Uterus (tissue), 2 donors: ENCODE results near the gene TROAP.

Source experiments
- CTCF ChIP-seq, 4 experiments: fragments of 200-600 bp in 2 of 4; fragments of 450-650 bp in 2 of 4; sonication (generic) in 2 of 4; IDR thresholded peaks; one replicate each; pipeline ENCODE4 v1.5.1; 2016 to 2019; ENCODE audit warnings: antibody characterized with exemption in 4 of 4, mild to moderate bottlenecking in 2 of 4, moderate library complexity in 1 of 4
- POLR2A ChIP-seq, 2 donors: fragments of 450-650 bp; IDR thresholded peaks; one replicate each; pipeline ENCODE4 v1.6.1; 2016; ENCODE audit warnings: antibody characterized with exemption in 2 of 2, mild to moderate bottlenecking in 1 of 2, moderate library complexity in 1 of 2

DNA sequence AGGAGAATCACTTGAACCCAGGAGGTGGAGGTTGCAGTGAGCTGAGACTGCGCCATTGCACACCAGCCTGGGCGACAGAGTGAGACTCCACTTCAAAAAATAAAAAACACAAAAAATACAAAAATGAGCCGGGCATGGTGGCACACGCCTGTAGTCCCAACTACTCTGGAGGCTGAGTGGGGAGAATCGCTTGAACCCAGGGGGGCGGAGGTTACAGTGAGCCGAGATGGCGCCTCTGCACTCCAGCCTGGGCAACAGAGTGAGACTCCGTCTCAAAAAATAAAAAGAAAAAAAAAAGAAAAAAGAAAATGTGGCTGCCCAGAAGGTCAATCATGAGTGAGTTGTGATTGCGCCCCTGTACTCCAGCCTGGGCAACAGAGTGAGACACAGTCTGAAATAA is 32.9 kb downstream of the TROAP start:
- TF ChIP-seq CTCF (IDR thresholded peaks at IDR 0.05), result no peak
- no peak for TF ChIP-seq POLR2A (IDR thresholded peaks at IDR 0.05)
